ENCODE data around the gene EFL1. TPM values are rescaled to one million over a fixed set of nuclear protein-coding genes. Genes with fewer than 3 reads are reported as not detected.
A peak's percentile ranks its signal among the peaks of the same experiment; 100 is the strongest.

Gene EFL1
- polyA plus RNA-seq, 1 experiment: 13.0 TPM

GRCh38 chr15:82081914-82082762 is 180.4 kb downstream of the EFL1 start:
- Histone ChIP-seq H3K4me3 (ENCODE audit: low read depth, low read length) (no peak overlapping the region), H3K27me3 (ENCODE audit: control insufficient read depth, insufficient read depth, low read length) (peaks cover 1% of the 10 kb centered on the region; the same call in 1 of the 2 replicates), H3K36me3 (ENCODE audit: control insufficient read depth, insufficient read depth, low read length) (no peaks in the 10 kb centered on the region)
- TF ChIP-seq CTCF (IDR thresholded peaks at IDR 0.05; ENCODE audit: insufficient read depth, low read depth, low read length): peak; percentile 36
- CTCF ChIA-PET: interaction anchor here (0.7 to 2.5 kb wide), 10 partner anchors 10 to 705 kb away, joined by 3 to 9 read pairs (median 4); no protein-coding TSS in a partner anchor
- POLR2A ChIA-PET: no interaction called here
- DNase-seq (ENCODE audit: low read depth): peak; percentile 74

GRCh38 chr15:82080774-82081173 is 181.8 kb downstream of the EFL1 start:
- no peak for DNase-seq (ENCODE audit: low read depth)
- H3K36me3 ChIP-seq (ENCODE audit: control insufficient read depth, insufficient read depth, low read length): no peaks in the 10 kb centered on the region
- CTCF ChIA-PET: interaction anchor here (0.6 to 2.5 kb wide), 5 partner anchors 24 to 600 kb away, joined by 3 to 9 read pairs (median 5); no protein-coding TSS in a partner anchor
- H3K27me3 ChIP-seq (ENCODE audit: control insufficient read depth, insufficient read depth, low read length): peaks cover 4% of the 10 kb centered on the region
- no peak overlapping the region for H3K4me3 ChIP-seq (ENCODE audit: low read depth, low read length)
- no peak for TF ChIP-seq CTCF (IDR thresholded peaks at IDR 0.05; ENCODE audit: insufficient read depth, low read depth, low read length)
- POLR2A ChIA-PET: no interaction called here

Small RNAs within 50 kb of the gene (small RNA-seq; reads per million reads assigned to genes)
- gene RNU1-77P (ENCODE audit: insufficient read length, low read depth, low replicate concordance): not detected

Other genes starting within 250 kb of the EFL1 start
- 2.7 and 4.9 TPM in 2 replicates for gene MEX3B, start 216.7 kb downstream of the EFL1 start, polyA plus RNA-seq (2011; rRNA removed)
- gene SAXO2, start 84 bp upstream of the EFL1 start, polyA plus RNA-seq (2011; rRNA removed): 0.45 and 0.49 TPM in 2 replicates
- gene GOLGA6L10, start 86.7 kb upstream of the EFL1 start, polyA plus RNA-seq (2011; rRNA removed): 0.44 and 0.63 TPM in 2 replicates
- gene GOLGA6L9, start 167.1 kb upstream of the EFL1 start, polyA plus RNA-seq (2011; rRNA removed): 0.72 and 0.91 TPM in 2 replicates

Data from BJ (cell line).